LoVo (cell line): ENCODE measurements around the gene SNRPD3.
"Not testable (repeated sequence)": the region's sequence is repeated elsewhere in the genome, so short reads cannot be mapped to it uniquely, and the experiment has no call there.

Experiments used
- DNase-seq: peaks from one replicate; pipeline ENCODE4 v3.0.0-alpha.2; 2016; ENCODE audit warnings: low spot score

SNRPD3 gene

GRCh38 chr22:24532075-24532474, 23.7 kb upstream of the SNRPD3 start:
- DNase-seq: no peak

GRCh38 chr22:24535348-24535747, 20.5 kb upstream of the SNRPD3 start:
- no peak for DNase-seq

GRCh38 chr22:24536089-24536488, 19.7 kb upstream of the SNRPD3 start:
- no peak for DNase-seq

GRCh38 chr22:24540470-24540869, 15.3 kb upstream of the SNRPD3 start:
- no peak for DNase-seq

- DNase-seq: no peak
Observed at GRCh38 chr22:24541681-24542515, 13.9 kb upstream of the SNRPD3 start.

- no peak for DNase-seq
Observed at GRCh38 chr22:24542641-24543040, 13.2 kb upstream of the SNRPD3 start.

GRCh38 chr22:24543185-24543601, 12.6 kb upstream of the SNRPD3 start:
- no peak for DNase-seq

GRCh38 chr22:24543679-24544243, 12.0 kb upstream of the SNRPD3 start:
- no peak for DNase-seq

GRCh38 chr22:24548812-24549211, 7.0 kb upstream of the SNRPD3 start:
- DNase-seq: no peak

GRCh38 chr22:24550028-24550901, 5.5 kb upstream of the SNRPD3 start:
- peak; percentile 38 for DNase-seq

GRCh38 chr22:24550902-24551435, 4.8 kb upstream of the SNRPD3 start:
- DNase-seq: no peak

GRCh38 chr22:24552503-24553286, 3.1 kb upstream of the SNRPD3 start:
- not testable (repeated sequence) for DNase-seq

GRCh38 chr22:24553597-24554312, 2.0 kb upstream of the SNRPD3 start:
- no peak for DNase-seq

GRCh38 chr22:24554313-24555164, 1.3 kb upstream of the SNRPD3 start, which contains the start of gene GUCD1:
GUCD1 (minus strand) TSS chr22:24555138; CDS start chr22:24554991, 147 bp downstream.
- DNase-seq: no peak

- DNase-seq: no peak
Observed at GRCh38 chr22:24559471-24559870, 3.7 kb downstream of the SNRPD3 start.

- DNase-seq: no peak
Observed at GRCh38 chr22:24563246-24563645, 7.4 kb downstream of the SNRPD3 start.

GRCh38 chr22:24564376-24565058, 8.7 kb downstream of the SNRPD3 start:
- DNase-seq: no peak

GRCh38 chr22:24565077-24565476, 9.3 kb downstream of the SNRPD3 start:
- no peak for DNase-seq

GRCh38 chr22:24566899-24567511, 11.2 kb downstream of the SNRPD3 start:
- no peak for DNase-seq
